IMR-90 (cell line): ENCODE data around the gene MAN2A1.

Experiments
- CHD1 ChIP-seq: IDR thresholded peaks from 2 replicates; pipeline ENCODE4 v1.6.1; 2012; ENCODE audit warnings: low read depth, low read length, improper control_type of control experiment
- CTCF ChIP-seq: conservative IDR thresholded peaks from 2 replicates; pipeline ENCODE4 v1.5.1; 2012; ENCODE audit warnings: mild to moderate bottlenecking, low read depth, low read length, improper control_type of control experiment
- SMC3 ChIP-seq: fragments of 150-350 bp; IDR thresholded peaks from 2 replicates; pipeline ENCODE4 v1.6.1; 2016; ENCODE audit warnings: low read depth, mild to moderate bottlenecking, antibody characterized with exemption, low read length, moderate library complexity

GRCh38 chr5:109668668-109669422 lies 20.9 kb upstream of the MAN2A1 start:
- TF ChIP-seq CTCF (no peak), SMC3 (no peak), CHD1 (no peak)
